DMS79 (cell line): ENCODE results near the gene MATR3.
"Not testable (repeated sequence)": the region's sequence is repeated elsewhere in the genome, so short reads cannot be mapped to it uniquely, and the experiment has no call there.

ENCODE experiments used
- DNase-seq: peaks from one replicate; lab custom pipeline; 2025; lab: John Stamatoyannopoulos, UW

Gene MATR3

GRCh38 chr5:139354186-139354585 lies 60.6 kb downstream of the MATR3 start:
- DNase-seq = no peak

GRCh38 chr5:139355900-139356299 lies 62.4 kb downstream of the MATR3 start:
- DNase-seq = not testable (repeated sequence)

GRCh38 chr5:139358064-139358463 lies 64.5 kb downstream of the MATR3 start:
- no peak for DNase-seq

- DNase-seq = no peak
These were observed 66.8 kb downstream of the MATR3 start for GRCh38 chr5:139360384-139360783.

GRCh38 chr5:139361835-139362429 lies 68.4 kb downstream of the MATR3 start:
- no peak for DNase-seq

GRCh38 chr5:139363937-139364336 lies 70.4 kb downstream of the MATR3 start:
- DNase-seq = no peak

- no peak for DNase-seq
These were observed 70.9 kb downstream of the MATR3 start for GRCh38 chr5:139364466-139364865.

GRCh38 chr5:139368613-139369012 lies 75.1 kb downstream of the MATR3 start:
- DNase-seq = no peak

GRCh38 chr5:139369181-139369580 lies 75.6 kb downstream of the MATR3 start:
- DNase-seq = no peak

GRCh38 chr5:139371482-139372435 lies 78.2 kb downstream of the MATR3 start:
- DNase-seq = no peak

- DNase-seq = no peak
These were observed 81.4 kb downstream of the MATR3 start for GRCh38 chr5:139374909-139375308.

GRCh38 chr5:139376364-139376763 lies 82.8 kb downstream of the MATR3 start:
- DNase-seq = no peak

- no peak for DNase-seq
These were observed 83.7 kb downstream of the MATR3 start for GRCh38 chr5:139377226-139377625.

GRCh38 chr5:139378101-139378825 lies 84.7 kb downstream of the MATR3 start:
- DNase-seq = no peak

GRCh38 chr5:139378941-139379361 lies 85.4 kb downstream of the MATR3 start:
- no peak for DNase-seq

GRCh38 chr5:139379626-139380449 lies 86.3 kb downstream of the MATR3 start:
- no peak for DNase-seq
